Type B pancreatic cell (in vitro differentiated cells): Measurements from ENCODE around the gene ZMYM2. TPM values are rescaled to one million over a fixed set of nuclear protein-coding genes. Genes with fewer than 3 reads are reported as not detected.

ENCODE experiments used
- DNase-seq: peaks from one replicate; pipeline ENCODE4 v3.0.0; 2021; ENCODE audit warnings: mixed read lengths; ENCODE audit not compliant: unreplicated experiment; ENCODE audit errors: extremely low spot score
- H3K27ac Mint-ChIP-seq: 2 replicates; pipeline ENCODE4 v1.8.0; 2021; ENCODE audit warnings: mild to moderate bottlenecking, mixed read lengths
- H3K27me3 Mint-ChIP-seq: 2 replicates; pipeline ENCODE4 v1.8.0; 2021; ENCODE audit warnings: mixed read lengths
- H3K36me3 Mint-ChIP-seq: 2 replicates; pipeline ENCODE4 v1.8.0; 2021; ENCODE audit warnings: mixed read lengths
- H3K4me1 Mint-ChIP-seq: one replicate; pipeline ENCODE4 v1.8.0; 2021; ENCODE audit warnings: mixed read lengths; ENCODE audit not compliant: unreplicated experiment
- H3K4me3 Mint-ChIP-seq: 2 replicates; pipeline ENCODE4 v1.8.0; 2021; ENCODE audit warnings: mild to moderate bottlenecking, mixed read lengths
- H3K9me3 Mint-ChIP-seq: 2 replicates; pipeline ENCODE4 v1.8.0; 2021; ENCODE audit warnings: mixed read lengths
- total RNA-seq: library from RNA; stranded (reverse); gene quantifications from 2 replicates; pipeline ENCODE4 v1.2.1, GENCODE V29; 2021; ENCODE audit warnings: low replicate concordance
- TF ChIP-seq, protein P1 (sequence below): fragments of 200-600 bp; sonication (generic); conservative IDR thresholded peaks from 2 replicates; pipeline ENCODE4 v1.5.0; 2021; ENCODE audit warnings: antibody characterized with exemption, mild to moderate bottlenecking

ZMYM2 gene
- total RNA-seq, 1 donor from 2014 or later, result 108 TPM

DNA sequence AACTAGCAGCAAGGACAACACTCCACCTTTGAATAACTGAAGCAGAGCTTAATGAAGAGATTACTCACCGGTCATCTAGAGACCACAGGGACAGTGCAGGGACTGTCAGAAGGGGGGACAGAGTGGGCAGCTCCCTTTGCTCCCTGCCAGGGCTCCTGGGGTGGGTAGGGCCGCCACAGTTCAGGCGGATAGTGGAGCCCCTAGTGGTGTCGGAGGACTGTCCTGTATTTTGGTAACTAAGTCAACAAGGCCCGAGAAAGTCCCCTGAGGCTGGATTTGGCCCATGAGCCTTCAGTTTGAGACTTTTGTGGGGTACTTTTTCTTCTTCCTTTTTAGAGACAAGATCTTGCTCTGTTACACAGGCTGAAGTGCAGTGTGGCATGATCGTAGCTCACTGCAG is 157.7 kb downstream of the ZMYM2 start:
- Mint-ChIP-seq H3K4me3 (no peak overlapping the region), H3K36me3 (no peaks in the 10 kb centered on the region)

DNA sequence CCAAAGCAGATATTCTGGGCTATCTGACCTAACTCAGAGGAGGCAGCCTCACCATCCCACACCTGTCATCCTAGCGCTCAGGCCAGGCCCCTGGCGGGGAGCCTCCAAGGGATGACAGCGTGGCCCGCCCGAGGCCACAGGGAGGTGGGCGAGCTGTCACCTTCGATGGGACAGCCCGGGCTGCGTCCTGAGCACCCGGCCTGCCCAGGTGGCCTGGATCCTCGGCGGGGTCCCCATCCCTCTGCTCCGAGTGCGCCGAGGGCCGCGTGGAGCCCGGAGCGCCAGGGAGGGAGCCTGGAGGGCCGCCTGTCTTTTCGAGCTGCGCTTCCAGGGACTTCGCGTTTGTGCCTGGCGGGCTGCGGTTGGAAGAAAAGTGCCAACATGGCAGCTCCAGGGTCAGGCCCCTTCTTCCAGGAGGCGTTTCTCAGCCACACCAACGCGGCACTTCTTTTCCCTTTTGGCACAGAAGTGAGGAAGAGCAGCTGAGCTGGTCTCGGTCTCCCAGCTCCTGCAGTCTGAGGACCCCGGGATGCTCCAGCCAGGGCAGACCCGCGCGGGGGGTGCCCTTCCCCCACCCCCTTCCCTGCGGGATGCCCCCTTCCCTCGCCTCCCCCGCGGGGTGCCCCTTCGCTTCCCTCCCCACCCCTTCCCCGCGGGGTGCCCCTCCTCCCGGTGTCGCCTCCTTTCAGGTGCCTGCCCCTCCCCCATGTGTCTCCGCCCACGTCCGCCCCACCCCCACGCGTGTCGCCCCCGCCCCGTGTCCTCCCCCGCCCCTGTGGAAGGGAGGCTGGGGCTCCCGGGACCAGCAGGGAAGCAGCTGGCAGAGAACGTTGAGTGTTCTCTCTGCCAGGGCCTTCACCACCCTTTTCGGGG is 160.0 kb downstream of the ZMYM2 start:
- Mint-ChIP-seq H3K9me3 (no peaks in the 10 kb centered on the region), H3K36me3 (no peaks in the 10 kb centered on the region), H3K4me3 (peak overlapping the region; percentile 87), H3K27ac (peak overlapping the region; percentile 79), H3K27me3 (peaks cover 14% of the 10 kb centered on the region), H3K4me1 (peaks cover 20% of the 10 kb centered on the region)
- TF ChIP-seq, protein P1, sequence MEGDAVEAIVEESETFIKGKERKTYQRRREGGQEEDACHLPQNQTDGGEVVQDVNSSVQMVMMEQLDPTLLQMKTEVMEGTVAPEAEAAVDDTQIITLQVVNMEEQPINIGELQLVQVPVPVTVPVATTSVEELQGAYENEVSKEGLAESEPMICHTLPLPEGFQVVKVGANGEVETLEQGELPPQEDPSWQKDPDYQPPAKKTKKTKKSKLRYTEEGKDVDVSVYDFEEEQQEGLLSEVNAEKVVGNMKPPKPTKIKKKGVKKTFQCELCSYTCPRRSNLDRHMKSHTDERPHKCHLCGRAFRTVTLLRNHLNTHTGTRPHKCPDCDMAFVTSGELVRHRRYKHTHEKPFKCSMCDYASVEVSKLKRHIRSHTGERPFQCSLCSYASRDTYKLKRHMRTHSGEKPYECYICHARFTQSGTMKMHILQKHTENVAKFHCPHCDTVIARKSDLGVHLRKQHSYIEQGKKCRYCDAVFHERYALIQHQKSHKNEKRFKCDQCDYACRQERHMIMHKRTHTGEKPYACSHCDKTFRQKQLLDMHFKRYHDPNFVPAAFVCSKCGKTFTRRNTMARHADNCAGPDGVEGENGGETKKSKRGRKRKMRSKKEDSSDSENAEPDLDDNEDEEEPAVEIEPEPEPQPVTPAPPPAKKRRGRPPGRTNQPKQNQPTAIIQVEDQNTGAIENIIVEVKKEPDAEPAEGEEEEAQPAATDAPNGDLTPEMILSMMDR, result peak; percentile 74
- no peak for DNase-seq

More for the DNA sequence above, 157.7 kb downstream of the ZMYM2 start:
- Mint-ChIP-seq H3K9me3 (no peaks in the 10 kb centered on the region), H3K4me1 (peaks cover 18% of the 10 kb centered on the region), H3K27ac (no peak overlapping the region), H3K27me3 (peaks cover 9% of the 10 kb centered on the region)
- TF ChIP-seq, protein P1, result no peak
- DNase-seq, result no peak

- Mint-ChIP-seq H3K27ac (peak overlapping the region; percentile 54), H3K9me3 (no peaks in the 10 kb centered on the region), H3K27me3 (peaks cover 20% of the 10 kb centered on the region), H3K4me1 (peaks cover 20% of the 10 kb centered on the region), H3K36me3 (no peaks in the 10 kb centered on the region), H3K4me3 (peak overlapping the region; percentile 75)
- TF ChIP-seq, protein P1, result no peak
- no peak for DNase-seq
These were observed 161.4 kb downstream of the ZMYM2 start for GRCh38 chr13:20119960-20120359.

- no peak overlapping the region for H3K27ac Mint-ChIP-seq
- H3K4me1 Mint-ChIP-seq, result peaks cover 20% of the 10 kb centered on the region
- no peaks in the 10 kb centered on the region for H3K9me3 Mint-ChIP-seq
- peaks cover 28% of the 10 kb centered on the region for H3K27me3 Mint-ChIP-seq
- no peaks in the 10 kb centered on the region for H3K36me3 Mint-ChIP-seq
- no peak for DNase-seq
- TF ChIP-seq, protein P1, result no peak
- peak overlapping the region; percentile 11 for H3K4me3 Mint-ChIP-seq
These were observed 162.6 kb downstream of the ZMYM2 start for GRCh38 chr13:20121159-20121525.

- Mint-ChIP-seq H3K36me3 (no peaks in the 10 kb centered on the region), H3K27me3 (peaks cover 36% of the 10 kb centered on the region), H3K27ac (no peak overlapping the region), H3K4me1 (peaks cover 16% of the 10 kb centered on the region), H3K4me3 (no peak overlapping the region), H3K9me3 (no peaks in the 10 kb centered on the region)
- TF ChIP-seq, protein P1, result no peak
- DNase-seq, result no peak
These were observed 165.8 kb downstream of the ZMYM2 start for GRCh38 chr13:20124303-20124702.
